Osteoblast (primary cell): Measurements from ENCODE around the gene CYP2J2. TPM values are rescaled to one million over a fixed set of nuclear protein-coding genes. Genes with fewer than 3 reads are reported as not detected.
A peak's percentile ranks its signal among the peaks of the same experiment; 100 is the strongest.

Experiments used
- DNase-seq: peaks from one replicate; pipeline ENCODE4 v3.0.0; 2011; ENCODE audit warnings: low spot score, mixed read lengths; ENCODE audit not compliant: insufficient read length; ENCODE audit errors: missing footprints
- H2AFZ ChIP-seq: 2 replicates; pipeline ENCODE4 v1.6.0; 2011; ENCODE audit warnings: mild to moderate bottlenecking, low read length
- H3K27ac ChIP-seq: 2 replicates; pipeline ENCODE4 v1.5.1; 2011; ENCODE audit warnings: mild to moderate bottlenecking, low read depth, low read length, moderate library complexity
- H3K27me3 ChIP-seq: 2 replicates; pipeline ENCODE4 v1.6.0; 2012; ENCODE audit warnings: mild to moderate bottlenecking, control low read depth, inconsistent platforms, low read length, moderate library complexity; ENCODE audit not compliant: insufficient read depth
- H3K36me3 ChIP-seq: 2 replicates; pipeline ENCODE4 v1.5.1; 2011; ENCODE audit warnings: mild to moderate bottlenecking, low read length, control low read depth, moderate library complexity; ENCODE audit not compliant: insufficient read depth
- H3K4me1 ChIP-seq: 2 replicates; pipeline ENCODE4 v1.5.1; 2011; ENCODE audit warnings: mild to moderate bottlenecking, low read length, control low read depth, moderate library complexity; ENCODE audit not compliant: insufficient read depth
- H3K4me2 ChIP-seq: 2 replicates; pipeline ENCODE4 v1.6.0; 2011; ENCODE audit warnings: mild to moderate bottlenecking, low read length; ENCODE audit not compliant: insufficient read depth
- H3K4me3 ChIP-seq: fragments of 200-600 bp; sonication (generic); 3 replicates; pipeline ENCODE4 v1.5.1; 2012; ENCODE audit warnings: mild to moderate bottlenecking, low read length, inconsistent platforms; ENCODE audit not compliant: insufficient read depth
- H3K79me2 ChIP-seq: 2 replicates; pipeline ENCODE4 v1.6.0; 2012; ENCODE audit warnings: mild to moderate bottlenecking, low read length, control low read depth, inconsistent platforms; ENCODE audit not compliant: insufficient read depth
- H3K9me3 ChIP-seq: 2 replicates; pipeline ENCODE4 v1.5.1; 2011; ENCODE audit warnings: low read depth, low read length, control low read depth
- H4K20me1 ChIP-seq: 2 replicates; pipeline ENCODE4 v1.6.0; 2012; ENCODE audit warnings: mild to moderate bottlenecking, low read length, control low read depth; ENCODE audit not compliant: insufficient read depth
- total RNA-seq: library from RNA; depleted of rRNA; stranded (reverse); fragments of >200 nt; gene quantifications from 2 replicates; pipeline ENCODE4 v1.2.3, GENCODE V29; 2012
- TF ChIP-seq, protein P1 (sequence below): IDR thresholded peaks from 2 replicates; pipeline ENCODE4 v1.5.1; 2011; ENCODE audit warnings: mild to moderate bottlenecking, low read depth, low read length, moderate library complexity; ENCODE audit errors: extremely low read depth

CYP2J2 gene
- total RNA-seq, 1 donor, result not detected

GRCh38 chr1:59879574-59879973 is 47.0 kb downstream of the CYP2J2 start:
- H3K4me1 ChIP-seq, result no peaks in the 10 kb centered on the region
- H4K20me1 ChIP-seq, result no peaks in the 10 kb centered on the region
- H3K4me3 ChIP-seq, result no peak overlapping the region
- TF ChIP-seq, protein P1, sequence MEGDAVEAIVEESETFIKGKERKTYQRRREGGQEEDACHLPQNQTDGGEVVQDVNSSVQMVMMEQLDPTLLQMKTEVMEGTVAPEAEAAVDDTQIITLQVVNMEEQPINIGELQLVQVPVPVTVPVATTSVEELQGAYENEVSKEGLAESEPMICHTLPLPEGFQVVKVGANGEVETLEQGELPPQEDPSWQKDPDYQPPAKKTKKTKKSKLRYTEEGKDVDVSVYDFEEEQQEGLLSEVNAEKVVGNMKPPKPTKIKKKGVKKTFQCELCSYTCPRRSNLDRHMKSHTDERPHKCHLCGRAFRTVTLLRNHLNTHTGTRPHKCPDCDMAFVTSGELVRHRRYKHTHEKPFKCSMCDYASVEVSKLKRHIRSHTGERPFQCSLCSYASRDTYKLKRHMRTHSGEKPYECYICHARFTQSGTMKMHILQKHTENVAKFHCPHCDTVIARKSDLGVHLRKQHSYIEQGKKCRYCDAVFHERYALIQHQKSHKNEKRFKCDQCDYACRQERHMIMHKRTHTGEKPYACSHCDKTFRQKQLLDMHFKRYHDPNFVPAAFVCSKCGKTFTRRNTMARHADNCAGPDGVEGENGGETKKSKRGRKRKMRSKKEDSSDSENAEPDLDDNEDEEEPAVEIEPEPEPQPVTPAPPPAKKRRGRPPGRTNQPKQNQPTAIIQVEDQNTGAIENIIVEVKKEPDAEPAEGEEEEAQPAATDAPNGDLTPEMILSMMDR, result peak; percentile 64
- no peak overlapping the region for H3K27ac ChIP-seq
- DNase-seq, result no peak
- H3K9me3 ChIP-seq, result no peaks in the 10 kb centered on the region
- no peaks in the 10 kb centered on the region for H3K36me3 ChIP-seq
- no peak overlapping the region for H2AFZ ChIP-seq
- no peaks in the 10 kb centered on the region for H3K79me2 ChIP-seq
- H3K27me3 ChIP-seq, result no peaks in the 10 kb centered on the region
- H3K4me2 ChIP-seq, result no peak overlapping the region

DNA sequence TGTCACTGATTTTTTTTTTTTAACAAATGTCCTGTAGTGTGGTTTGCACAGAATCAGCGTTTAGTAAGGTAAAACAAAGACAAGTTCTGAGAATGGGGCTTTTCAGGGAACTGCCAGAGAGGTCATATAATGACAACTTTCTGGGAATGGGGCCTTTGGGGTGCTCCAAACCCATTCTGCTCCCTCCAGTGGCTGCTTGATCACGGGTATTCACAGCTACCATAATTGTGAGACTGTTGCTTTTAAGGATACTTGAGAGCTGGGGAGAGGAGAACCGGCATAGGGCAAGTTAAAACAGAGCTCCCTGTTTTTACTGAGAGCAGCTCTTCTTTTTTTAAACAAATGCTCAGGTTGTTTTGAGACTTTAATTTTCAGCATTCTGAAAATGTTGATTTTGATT is 48.2 kb downstream of the CYP2J2 start:
- no peak overlapping the region for H3K27ac ChIP-seq
- H3K4me3 ChIP-seq, result no peak overlapping the region
- TF ChIP-seq, protein P1, result no peak
- no peaks in the 10 kb centered on the region for H4K20me1 ChIP-seq
- DNase-seq, result no peak
- no peaks in the 10 kb centered on the region for H3K27me3 ChIP-seq
- H3K9me3 ChIP-seq, result no peaks in the 10 kb centered on the region
- no peak overlapping the region for H2AFZ ChIP-seq
- no peaks in the 10 kb centered on the region for H3K79me2 ChIP-seq
- H3K4me1 ChIP-seq, result no peaks in the 10 kb centered on the region
- no peak overlapping the region for H3K4me2 ChIP-seq
- no peaks in the 10 kb centered on the region for H3K36me3 ChIP-seq

GRCh38 chr1:59877108-59877682 is 49.4 kb downstream of the CYP2J2 start:
- Histone ChIP-seq H3K36me3 (no peaks in the 10 kb centered on the region), H3K79me2 (no peaks in the 10 kb centered on the region), H3K27ac (no peak overlapping the region), H3K4me1 (no peaks in the 10 kb centered on the region), H2AFZ (no peak overlapping the region), H3K27me3 (no peaks in the 10 kb centered on the region), H4K20me1 (no peaks in the 10 kb centered on the region), H3K4me3 (no peak overlapping the region), H3K4me2 (no peak overlapping the region), H3K9me3 (no peaks in the 10 kb centered on the region)
- no peak for DNase-seq
- TF ChIP-seq, protein P1, result no peak

- H3K27me3 ChIP-seq, result no peaks in the 10 kb centered on the region
- no peak for DNase-seq
- no peaks in the 10 kb centered on the region for H3K36me3 ChIP-seq
- H3K4me3 ChIP-seq, result no peak overlapping the region
- TF ChIP-seq, protein P1, result no peak
- no peaks in the 10 kb centered on the region for H3K79me2 ChIP-seq
- no peaks in the 10 kb centered on the region for H4K20me1 ChIP-seq
- no peak overlapping the region for H2AFZ ChIP-seq
- no peak overlapping the region for H3K27ac ChIP-seq
- no peak overlapping the region for H3K4me2 ChIP-seq
- H3K9me3 ChIP-seq, result no peaks in the 10 kb centered on the region
- no peaks in the 10 kb centered on the region for H3K4me1 ChIP-seq
Observed at GRCh38 chr1:59871746-59872145, 54.8 kb downstream of the CYP2J2 start.
